RPMI8226 (cell line): ENCODE results near the gene GGA1.

Experiments used
- DNase-seq: peaks from one replicate; pipeline ENCODE4 v3.0.0-alpha.2; 2015

GGA1 gene

GRCh38 chr22:37676736-37677492 lies 68.3 kb downstream of the GGA1 start:
- DNase-seq = peak; percentile 95

GRCh38 chr22:37677493-37677974 lies 68.9 kb downstream of the GGA1 start:
- no peak for DNase-seq

GRCh38 chr22:37678372-37678771 lies 69.7 kb downstream of the GGA1 start:
- no peak for DNase-seq

- no peak for DNase-seq
These were observed 71.0 kb downstream of the GGA1 start for GRCh38 chr22:37679670-37680069.

- DNase-seq = no peak
These were observed 71.7 kb downstream of the GGA1 start for GRCh38 chr22:37680191-37680851.

- DNase-seq = no peak
These were observed 72.4 kb downstream of the GGA1 start for GRCh38 chr22:37681001-37681424.

GRCh38 chr22:37681556-37682049 lies 73.0 kb downstream of the GGA1 start:
- DNase-seq = peak; percentile 86
